Measurements from ENCODE around the gene BRAF. TPM values are rescaled to one million over a fixed set of nuclear protein-coding genes. Genes with fewer than 3 reads are reported as not detected.

The BRAF gene
- total RNA-seq, 6 experiments from 2014 or later, result 9.0 to 17.7 (median 13.2) TPM

DNA sequence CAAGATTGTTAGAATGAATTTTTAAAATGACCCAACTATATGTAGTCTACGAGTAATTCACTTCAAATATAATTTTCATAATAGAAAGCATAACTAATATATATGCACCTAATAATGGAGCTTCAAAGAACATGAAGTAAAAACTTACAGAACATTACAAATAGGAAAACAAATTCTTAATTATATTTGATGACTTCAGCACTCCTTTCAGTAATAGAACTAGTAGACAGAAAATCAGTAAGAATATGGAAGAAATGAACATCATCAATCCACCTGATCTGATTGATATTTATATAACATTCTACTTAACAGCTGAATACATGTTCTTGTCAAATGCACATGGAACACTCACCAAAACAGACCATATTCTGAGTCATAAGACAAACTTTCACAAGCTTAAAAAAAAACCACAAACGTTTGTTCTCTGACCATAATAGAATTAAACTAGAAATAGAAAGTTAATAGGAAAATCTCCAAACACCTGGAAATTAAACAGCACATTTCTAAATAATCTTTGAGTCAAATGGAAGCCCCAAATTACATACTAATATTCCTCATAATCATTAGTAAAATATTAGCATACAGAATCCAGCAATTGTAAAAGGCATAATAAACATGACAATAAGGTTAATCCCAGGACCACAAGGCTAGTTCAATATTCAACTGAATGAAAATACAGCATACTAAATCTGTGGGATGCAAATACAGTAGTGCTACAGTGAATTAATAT lies 48.0 kb downstream of the BRAF start:
- Histone ChIP-seq H3K4me3 (no peak overlapping the region), H3K36me3 (no peaks in the 10 kb centered on the region), H3K4me1 (no peaks in the 10 kb centered on the region), H3K9me3 (no peaks in the 10 kb centered on the region), H3K27me3 (no peaks in the 10 kb centered on the region), H3K27ac (no peak overlapping the region)
- 57% methylated on average over 2 of the region's 2 CpGs for WGBS (ENCODE audit: insufficient coverage, low coverage, low lambda C conversion rate, missing lambda C conversion rate)
- DNase-seq (no peak), ATAC-seq (no peak)
- intact Hi-C loops (cut with DNase I), result no loop called here
- TF ChIP-seq, protein P1, sequence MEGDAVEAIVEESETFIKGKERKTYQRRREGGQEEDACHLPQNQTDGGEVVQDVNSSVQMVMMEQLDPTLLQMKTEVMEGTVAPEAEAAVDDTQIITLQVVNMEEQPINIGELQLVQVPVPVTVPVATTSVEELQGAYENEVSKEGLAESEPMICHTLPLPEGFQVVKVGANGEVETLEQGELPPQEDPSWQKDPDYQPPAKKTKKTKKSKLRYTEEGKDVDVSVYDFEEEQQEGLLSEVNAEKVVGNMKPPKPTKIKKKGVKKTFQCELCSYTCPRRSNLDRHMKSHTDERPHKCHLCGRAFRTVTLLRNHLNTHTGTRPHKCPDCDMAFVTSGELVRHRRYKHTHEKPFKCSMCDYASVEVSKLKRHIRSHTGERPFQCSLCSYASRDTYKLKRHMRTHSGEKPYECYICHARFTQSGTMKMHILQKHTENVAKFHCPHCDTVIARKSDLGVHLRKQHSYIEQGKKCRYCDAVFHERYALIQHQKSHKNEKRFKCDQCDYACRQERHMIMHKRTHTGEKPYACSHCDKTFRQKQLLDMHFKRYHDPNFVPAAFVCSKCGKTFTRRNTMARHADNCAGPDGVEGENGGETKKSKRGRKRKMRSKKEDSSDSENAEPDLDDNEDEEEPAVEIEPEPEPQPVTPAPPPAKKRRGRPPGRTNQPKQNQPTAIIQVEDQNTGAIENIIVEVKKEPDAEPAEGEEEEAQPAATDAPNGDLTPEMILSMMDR (IDR thresholded peaks at IDR 0.05), result no peak
- no peak for TF ChIP-seq POLR2A (IDR thresholded peaks at IDR 0.05)

DNA sequence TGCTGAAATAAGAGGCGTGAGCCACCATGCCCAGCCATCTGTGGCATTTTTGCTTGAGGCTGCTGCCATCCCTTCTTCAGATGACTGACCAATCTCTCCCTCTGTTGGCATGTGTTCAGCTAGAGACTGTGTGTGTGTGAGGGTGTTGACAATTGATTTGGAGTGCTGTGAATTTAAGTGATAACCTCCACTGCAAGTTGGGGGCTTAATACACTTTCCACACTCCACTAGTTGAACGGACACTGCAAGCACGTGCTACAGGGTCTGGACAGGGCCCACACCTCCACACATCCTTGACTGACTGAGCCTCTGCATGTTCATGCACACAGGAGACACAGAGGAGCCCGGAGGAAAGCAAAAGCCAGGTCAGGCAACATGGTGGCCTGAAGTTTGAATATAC lies 51.3 kb downstream of the BRAF start:
- DNase-seq, result no peak
- Histone ChIP-seq H3K27me3 (no peaks in the 10 kb centered on the region), H3K4me3 (no peak overlapping the region), H3K4me1 (no peaks in the 10 kb centered on the region), H3K36me3 (no peaks in the 10 kb centered on the region), H3K27ac (no peak overlapping the region), H3K9me3 (no peaks in the 10 kb centered on the region)
- 75% methylated on average over 2 of the region's 4 CpGs for WGBS (ENCODE audit: insufficient coverage, low coverage, low lambda C conversion rate, missing lambda C conversion rate)
- ATAC-seq, result no peak
- no peak for TF ChIP-seq POLR2A (IDR thresholded peaks at IDR 0.05)
- TF ChIP-seq, protein P1 (IDR thresholded peaks at IDR 0.05), result no peak
- intact Hi-C loops (cut with DNase I), result no loop called here

DNA sequence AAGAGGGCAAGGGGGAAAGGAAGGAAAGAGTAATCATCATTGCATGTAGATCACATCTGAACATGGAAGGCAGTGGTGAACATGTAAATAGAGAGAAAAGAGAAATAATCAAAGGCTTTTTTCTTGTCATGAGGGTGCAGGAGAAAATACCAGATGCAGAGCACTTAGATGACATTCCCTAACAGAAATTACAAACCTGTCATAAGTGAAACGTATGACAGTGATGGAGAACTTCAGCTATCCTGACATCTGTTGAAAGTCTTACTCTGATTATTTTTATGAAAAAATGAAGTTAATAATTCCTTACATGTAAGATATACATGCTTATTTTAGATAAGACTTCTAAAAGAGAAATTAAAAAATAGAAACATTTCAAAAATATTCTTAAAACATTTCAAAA lies 54.7 kb downstream of the BRAF start:
- intact Hi-C loops (cut with DNase I), result no loop called here
- TF ChIP-seq, protein P1 (IDR thresholded peaks at IDR 0.05), result no peak
- TF ChIP-seq POLR2A (IDR thresholded peaks at IDR 0.05), result no peak
- H3K36me3 ChIP-seq, result no peaks in the 10 kb centered on the region
- H3K27me3 ChIP-seq, result no peaks in the 10 kb centered on the region
- 47% methylated on average over 1 of the region's 1 CpG for WGBS (ENCODE audit: insufficient coverage, low coverage, low lambda C conversion rate, missing lambda C conversion rate)
- H3K9me3 ChIP-seq, result no peaks in the 10 kb centered on the region
- no peak overlapping the region for H3K27ac ChIP-seq
- H3K4me3 ChIP-seq, result no peak overlapping the region
- DNase-seq, result no peak
- ATAC-seq, result no peak
- H3K4me1 ChIP-seq, result no peaks in the 10 kb centered on the region

DNA sequence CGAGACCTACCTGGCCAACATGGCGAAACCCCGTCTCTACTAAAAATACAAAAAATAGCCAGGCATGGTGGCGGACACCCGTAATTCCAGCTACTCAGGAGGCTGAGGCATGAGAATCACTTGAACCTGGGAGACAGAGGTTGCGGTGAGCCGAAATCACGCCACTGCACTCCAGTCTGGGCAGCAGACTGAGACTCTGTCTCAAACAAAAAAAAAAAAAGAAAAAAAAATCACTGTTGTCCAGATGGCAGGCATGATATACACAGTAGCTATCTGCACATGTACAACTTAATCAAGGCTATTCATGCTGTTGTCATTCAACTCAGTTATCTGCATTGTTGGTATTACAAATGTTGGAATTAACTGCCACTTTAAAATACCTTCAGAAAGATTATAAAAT lies 55.3 kb downstream of the BRAF start:
- Histone ChIP-seq H3K36me3 (no peaks in the 10 kb centered on the region), H3K9me3 (no peaks in the 10 kb centered on the region), H3K4me3 (no peak overlapping the region), H3K27me3 (no peaks in the 10 kb centered on the region), H3K4me1 (no peaks in the 10 kb centered on the region), H3K27ac (no peak overlapping the region)
- DNase-seq (no peak), ATAC-seq (no peak)
- 89% methylated on average over 5 of the region's 8 CpGs for WGBS (ENCODE audit: insufficient coverage, low coverage, low lambda C conversion rate, missing lambda C conversion rate)
- intact Hi-C loops (cut with DNase I), result no loop called here
- TF ChIP-seq, protein P1 (IDR thresholded peaks at IDR 0.05), result no peak
- TF ChIP-seq POLR2A (IDR thresholded peaks at IDR 0.05), result no peak

Measured in right lobe of liver (tissue), 6 donors.